Stimulated activated naive B cell treated with anti-CD40 and anti-IgM and Interleukin-4, amounts not matched to agents 10 μg/mL and 1 μg/mL and 100 μg/mL, for 72 hours (primary cell): Measurements from ENCODE around the gene UGT2A1.
"Not testable (repeated sequence)": the region's sequence is repeated elsewhere in the genome, so short reads cannot be mapped to it uniquely, and the experiment has no call there.

ENCODE experiments used
- ATAC-seq, 2 donors: fragments of 150-1000 bp; cut with Tn5 transposase; replicated peaks; 2 replicates each; pipeline ENCODE4 v1.10.0; 2021; ENCODE audit warnings: moderate library complexity in 1 of 2
- DNase-seq: peaks from one replicate; pipeline ENCODE4 v3.0.0; 2021
- H3K27ac Mint-ChIP-seq: one replicate; pipeline ENCODE4 v1.8.0; 2022; ENCODE audit warnings: mild to moderate bottlenecking, mixed read lengths
- H3K27me3 Mint-ChIP-seq, 2 donors: one replicate each; pipeline ENCODE4 v1.8.0; 2022; ENCODE audit warnings: mixed read lengths in 2 of 2
- H3K36me3 Mint-ChIP-seq, 2 donors: one replicate each; pipeline ENCODE4 v1.8.0; 2022; ENCODE audit warnings: mixed read lengths in 2 of 2, mild to moderate bottlenecking in 1 of 2
- H3K4me1 Mint-ChIP-seq, 2 donors: one replicate each; pipeline ENCODE4 v1.8.0; 2022; ENCODE audit warnings: mixed read lengths in 2 of 2, mild to moderate bottlenecking in 1 of 2
- H3K4me3 Mint-ChIP-seq, 2 donors: one replicate each; pipeline ENCODE4 v1.8.0; 2022; ENCODE audit warnings: mild to moderate bottlenecking in 2 of 2, mixed read lengths in 2 of 2, moderate library complexity in 1 of 2
- H3K9me3 Mint-ChIP-seq, 2 donors: one replicate each; pipeline ENCODE4 v1.8.0; 2022; ENCODE audit warnings: mixed read lengths in 2 of 2, mild to moderate bottlenecking in 1 of 2

The UGT2A1 gene

DNA sequence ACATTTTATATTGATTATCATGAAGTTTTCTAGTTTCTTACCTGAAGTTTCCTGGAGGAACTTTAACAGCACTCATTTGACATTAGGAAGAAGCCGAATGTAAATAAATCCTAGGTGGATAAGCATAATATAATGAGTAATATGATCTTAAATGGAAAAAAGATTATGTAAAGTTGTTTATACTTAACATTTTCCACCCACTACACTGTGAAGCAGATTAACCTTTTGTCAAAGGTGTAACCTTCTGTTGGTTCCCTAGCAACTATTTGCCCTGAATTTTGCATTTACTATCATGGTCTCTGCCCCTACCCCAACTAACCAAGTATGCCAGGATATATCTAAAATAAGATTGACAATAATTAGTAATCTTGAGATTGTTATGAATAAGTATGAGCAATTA is at the start of gene UGT2A1:
TSS of gene UGT2A1 (minus strand) at position 101 of the 400 bp plus-strand sequence. CDS start 5,603 bp downstream, outside the sequence.
- Mint-ChIP-seq H3K36me3 (no peaks in the 10 kb centered on the region), H3K4me3 (no peak within 1 kb of the TSS), H3K27me3 (no peaks in the 10 kb centered on the region), H3K27ac (no peak within 1 kb of the TSS), H3K9me3 (no peaks in the 10 kb centered on the region), H3K4me1 (no peaks in the 10 kb centered on the region)
- no peak for DNase-seq
- ATAC-seq = no peak

DNA sequence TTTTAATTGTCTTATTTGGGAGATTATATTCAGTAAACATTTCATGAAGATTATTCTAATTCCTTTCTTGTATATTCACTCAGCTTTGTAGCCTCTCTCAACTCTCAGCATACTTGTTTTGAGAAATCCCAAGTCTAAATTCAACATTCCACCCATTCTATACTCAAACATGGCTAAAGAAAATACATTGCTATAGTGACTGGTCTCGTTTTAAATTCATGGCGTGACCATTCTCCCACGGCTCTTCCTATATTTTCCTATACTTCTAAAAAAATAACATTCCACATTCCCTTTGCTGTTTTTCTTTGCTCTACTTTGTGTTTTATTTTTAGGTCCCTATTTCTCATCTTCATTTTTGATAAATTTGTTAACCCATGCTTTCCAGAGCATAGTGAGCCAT is 49.2 kb upstream of the UGT2A1 start:
- no peaks in the 10 kb centered on the region for H3K36me3 Mint-ChIP-seq
- no peaks in the 10 kb centered on the region for H3K4me1 Mint-ChIP-seq
- DNase-seq (no peak), ATAC-seq (no peak)
- H3K9me3 Mint-ChIP-seq = peaks cover 3 to 4% of the 10 kb centered on the region in 2 donors
- no peak overlapping the region for H3K4me3 Mint-ChIP-seq
- no peak overlapping the region for H3K27ac Mint-ChIP-seq
- H3K27me3 Mint-ChIP-seq = no peaks in the 10 kb centered on the region

DNA sequence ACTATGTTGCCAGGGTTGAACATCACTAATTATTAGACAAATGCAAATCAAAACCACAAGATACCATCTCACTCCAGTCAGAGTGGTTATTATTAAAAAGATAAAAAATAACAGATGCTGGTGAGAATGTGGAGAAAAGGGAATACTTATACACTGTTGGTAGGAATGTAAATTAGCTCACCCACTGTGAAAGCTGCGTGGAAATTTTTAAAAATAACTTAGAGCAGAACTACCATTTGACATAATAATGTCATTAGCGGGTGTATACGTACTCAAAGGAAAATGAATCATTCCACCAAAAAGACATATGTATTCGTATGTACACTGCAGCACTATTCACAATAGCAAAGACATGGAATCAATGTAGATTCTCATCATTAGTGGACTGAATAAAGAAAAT is 48.6 kb upstream of the UGT2A1 start:
- no peaks in the 10 kb centered on the region for H3K36me3 Mint-ChIP-seq
- ATAC-seq = no peak
- peaks cover 3 to 4% of the 10 kb centered on the region in 2 donors for H3K9me3 Mint-ChIP-seq
- H3K4me1 Mint-ChIP-seq = no peaks in the 10 kb centered on the region
- H3K27me3 Mint-ChIP-seq = no peaks in the 10 kb centered on the region
- no peak for DNase-seq
- H3K4me3 Mint-ChIP-seq = no peak overlapping the region
- no peak overlapping the region for H3K27ac Mint-ChIP-seq

DNA sequence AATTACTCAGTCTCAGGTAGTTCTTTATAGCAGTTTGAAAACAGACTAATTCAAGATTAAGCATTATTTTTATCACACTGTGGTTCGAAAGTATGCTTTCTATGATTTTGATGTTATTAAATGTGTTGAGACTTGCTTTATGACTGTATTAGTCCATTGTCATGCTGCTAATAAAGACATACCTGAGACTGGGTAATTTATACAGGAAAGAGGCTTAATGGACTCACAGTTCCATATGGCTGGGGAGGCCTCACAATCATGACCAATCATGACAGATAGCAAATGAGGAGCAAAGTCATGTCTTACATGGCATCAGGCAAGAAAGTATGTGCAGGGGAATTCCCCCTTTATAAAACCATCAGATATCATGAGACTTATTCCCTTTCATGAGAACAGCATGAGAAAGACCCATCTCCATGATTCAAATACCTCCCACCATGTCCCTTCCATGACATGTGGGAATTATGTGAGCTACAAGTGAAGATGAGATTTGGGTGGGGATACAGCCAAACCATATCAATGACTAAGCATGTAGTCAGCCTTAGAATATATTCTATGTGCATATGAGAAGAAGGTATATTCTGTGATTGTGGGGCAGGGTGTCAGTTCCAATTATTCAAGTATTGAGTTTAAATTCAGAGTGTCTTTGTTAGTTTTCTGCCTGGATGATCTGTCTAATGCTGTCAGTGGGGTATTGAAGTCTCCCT is 44.6 kb upstream of the UGT2A1 start:
- ATAC-seq (no peak), DNase-seq (no peak)
- Mint-ChIP-seq H3K4me3 (no peak overlapping the region), H3K36me3 (no peaks in the 10 kb centered on the region), H3K27ac (no peak overlapping the region), H3K4me1 (no peaks in the 10 kb centered on the region), H3K27me3 (no peaks in the 10 kb centered on the region), H3K9me3 (peaks cover 3 to 4% of the 10 kb centered on the region in 2 donors)

DNA sequence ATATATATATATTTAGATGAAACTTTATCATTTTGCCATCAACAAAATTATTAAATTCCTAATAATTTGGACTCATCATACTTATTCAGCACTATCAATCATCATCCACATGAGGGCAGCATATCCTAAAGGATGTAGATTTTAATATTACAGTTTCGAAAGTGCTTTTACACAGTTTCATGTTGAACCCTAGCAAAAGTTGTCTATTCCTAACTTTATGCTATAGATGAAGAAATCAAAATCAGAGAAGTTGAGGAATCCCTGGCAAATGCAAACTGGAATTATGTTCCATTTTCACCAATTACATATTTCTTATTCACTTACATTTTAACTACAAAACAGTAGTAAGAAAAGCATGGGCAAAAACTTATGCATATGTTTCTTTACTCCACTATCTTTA is 36.6 kb upstream of the UGT2A1 start:
- Mint-ChIP-seq H3K4me1 (no peaks in the 10 kb centered on the region), H3K27ac (no peak overlapping the region), H3K36me3 (no peaks in the 10 kb centered on the region), H3K9me3 (no peaks in the 10 kb centered on the region), H3K4me3 (no peak overlapping the region), H3K27me3 (no peaks in the 10 kb centered on the region)
- ATAC-seq (peak in 1 of 2 donors; percentile 41), DNase-seq (no peak)

DNA sequence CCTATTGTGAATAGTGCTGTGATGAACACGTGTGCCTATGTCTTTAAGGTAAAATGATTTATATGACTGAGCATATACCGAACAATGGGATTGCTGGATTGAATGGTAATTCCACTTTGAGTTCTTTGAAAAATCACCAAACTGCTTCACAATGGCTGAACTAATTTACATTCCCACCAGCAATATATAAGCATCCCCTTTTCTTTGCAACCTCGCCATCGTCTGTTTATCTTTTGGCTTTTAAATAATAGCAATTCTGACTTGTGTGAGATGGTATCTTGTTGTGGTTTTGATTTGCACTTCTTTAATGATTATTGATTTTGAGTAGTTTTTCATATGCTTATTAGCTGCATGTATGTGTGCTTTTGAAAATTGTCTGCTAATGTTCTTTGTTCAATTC is 31.8 kb upstream of the UGT2A1 start:
- DNase-seq = no peak

DNA sequence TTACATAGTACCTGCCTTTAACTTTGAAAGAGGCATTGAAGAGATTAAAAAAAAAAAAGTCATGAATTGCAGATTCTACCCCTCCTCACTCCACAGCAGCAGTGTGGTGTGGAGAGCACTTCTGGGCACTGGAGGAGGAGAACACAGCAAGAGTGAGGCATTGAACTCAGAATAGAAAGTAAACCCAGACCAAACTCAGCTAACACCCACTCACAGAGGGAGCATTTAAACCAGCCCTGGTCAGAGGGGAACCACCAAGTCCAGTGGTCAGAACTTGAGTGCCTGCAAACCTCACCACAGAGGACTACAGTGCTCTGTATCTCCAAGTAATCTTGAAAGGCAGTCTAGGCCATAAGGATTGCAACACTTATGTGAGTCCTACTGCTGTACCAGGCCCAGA is 15.6 kb upstream of the UGT2A1 start:
- ATAC-seq (no peak), DNase-seq (no peak)
- H3K4me1 Mint-ChIP-seq = no peaks in the 10 kb centered on the region
- no peak overlapping the region for H3K27ac Mint-ChIP-seq
- H3K9me3 Mint-ChIP-seq = no peaks in the 10 kb centered on the region
- no peaks in the 10 kb centered on the region for H3K27me3 Mint-ChIP-seq
- H3K36me3 Mint-ChIP-seq = no peaks in the 10 kb centered on the region
- H3K4me3 Mint-ChIP-seq = no peak overlapping the region

More for the DNA sequence above, 31.8 kb upstream of the UGT2A1 start:
- Mint-ChIP-seq H3K4me1 (no peaks in the 10 kb centered on the region), H3K36me3 (no peaks in the 10 kb centered on the region), H3K4me3 (no peak overlapping the region), H3K9me3 (no peaks in the 10 kb centered on the region), H3K27me3 (no peaks in the 10 kb centered on the region), H3K27ac (no peak overlapping the region)
- no peak for ATAC-seq

DNA sequence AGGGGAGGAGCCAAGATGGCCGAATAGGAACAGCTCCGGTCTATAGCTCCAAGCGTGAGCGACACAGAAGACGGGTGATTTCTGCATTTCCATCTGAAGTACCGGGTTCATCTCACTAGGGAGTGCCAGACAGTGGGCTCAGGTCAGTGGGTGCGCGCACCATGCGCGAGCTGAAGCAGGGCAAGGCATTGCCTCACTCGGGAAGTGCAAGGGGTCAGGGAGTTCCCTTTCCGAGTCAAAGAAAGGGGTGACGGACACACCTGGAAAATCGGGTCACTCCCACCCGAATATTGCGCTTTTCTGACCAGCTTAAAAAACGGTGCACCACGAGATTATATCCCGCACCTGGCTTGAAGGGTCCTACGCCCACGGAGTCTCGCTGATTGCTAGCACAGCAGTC is 11.0 kb upstream of the UGT2A1 start:
- ATAC-seq, H3K4me3 Mint-ChIP-seq, H3K27ac Mint-ChIP-seq, H3K36me3 Mint-ChIP-seq, H3K4me1 Mint-ChIP-seq, DNase-seq, H3K9me3 Mint-ChIP-seq, H3K27me3 Mint-ChIP-seq: not testable (repeated sequence)

DNA sequence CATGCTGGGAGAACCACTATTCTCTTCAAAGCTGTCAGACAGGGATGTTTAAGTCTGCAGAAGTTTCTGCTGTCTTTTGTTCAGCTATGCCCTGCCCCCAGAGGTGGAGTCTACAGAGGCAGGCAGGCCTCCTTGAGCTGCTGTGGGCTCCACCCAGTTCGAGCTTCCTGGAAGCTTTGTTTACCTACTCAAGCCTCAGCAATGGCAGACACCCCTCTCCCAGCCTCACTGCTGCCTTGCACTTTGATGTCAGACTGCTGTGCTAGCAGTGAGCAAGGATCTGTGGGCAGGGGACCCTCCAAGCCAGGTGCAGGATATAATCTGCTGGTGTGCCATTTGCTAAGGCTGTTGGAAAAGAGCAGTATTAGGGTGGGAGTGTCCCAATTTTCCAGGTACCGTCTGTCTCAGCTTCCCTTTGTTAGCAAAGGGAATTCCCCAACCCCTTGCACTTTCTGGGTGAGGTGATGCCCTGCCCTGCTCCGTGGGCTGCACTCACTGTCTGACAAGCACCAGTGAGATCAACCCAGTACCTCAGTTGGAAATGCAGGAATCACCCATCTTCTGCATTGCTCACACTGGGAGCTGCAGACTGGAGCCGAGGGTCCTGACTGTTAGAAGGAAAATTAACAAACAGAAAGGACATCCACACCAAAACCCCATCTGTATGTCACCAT is 8.2 kb upstream of the UGT2A1 start:
- H3K9me3 Mint-ChIP-seq, H3K27ac Mint-ChIP-seq, DNase-seq, H3K4me1 Mint-ChIP-seq, H3K4me3 Mint-ChIP-seq, H3K27me3 Mint-ChIP-seq, H3K36me3 Mint-ChIP-seq, ATAC-seq: not testable (repeated sequence)

DNA sequence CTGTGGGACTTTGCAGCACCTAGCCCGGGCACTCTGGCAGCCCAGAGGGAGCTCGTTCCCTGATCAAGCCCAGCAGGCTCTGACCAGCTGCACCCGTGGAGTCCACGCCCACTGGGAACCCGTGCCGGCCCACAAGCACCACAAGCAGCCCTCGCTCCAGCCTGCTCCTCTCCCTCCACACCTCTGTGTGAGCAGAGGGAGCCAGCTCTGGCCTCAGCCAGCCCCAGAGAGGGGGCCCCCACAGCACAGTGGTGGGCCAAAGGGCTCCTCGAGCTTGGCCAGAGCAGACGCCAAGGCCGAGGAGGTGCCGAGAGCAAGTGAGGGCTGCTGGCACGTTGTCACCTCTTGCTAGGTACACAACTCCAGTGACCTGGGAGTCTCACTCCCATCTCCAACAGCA is 5.1 kb upstream of the UGT2A1 start:
- Mint-ChIP-seq H3K27me3 (no peaks in the 10 kb centered on the region), H3K27ac (no peak overlapping the region), H3K4me3 (no peak overlapping the region), H3K36me3 (no peaks in the 10 kb centered on the region), H3K9me3 (peaks cover 0 to 3% of the 10 kb centered on the region in 2 donors), H3K4me1 (no peaks in the 10 kb centered on the region)
- ATAC-seq (no peak), DNase-seq (no peak)

DNA sequence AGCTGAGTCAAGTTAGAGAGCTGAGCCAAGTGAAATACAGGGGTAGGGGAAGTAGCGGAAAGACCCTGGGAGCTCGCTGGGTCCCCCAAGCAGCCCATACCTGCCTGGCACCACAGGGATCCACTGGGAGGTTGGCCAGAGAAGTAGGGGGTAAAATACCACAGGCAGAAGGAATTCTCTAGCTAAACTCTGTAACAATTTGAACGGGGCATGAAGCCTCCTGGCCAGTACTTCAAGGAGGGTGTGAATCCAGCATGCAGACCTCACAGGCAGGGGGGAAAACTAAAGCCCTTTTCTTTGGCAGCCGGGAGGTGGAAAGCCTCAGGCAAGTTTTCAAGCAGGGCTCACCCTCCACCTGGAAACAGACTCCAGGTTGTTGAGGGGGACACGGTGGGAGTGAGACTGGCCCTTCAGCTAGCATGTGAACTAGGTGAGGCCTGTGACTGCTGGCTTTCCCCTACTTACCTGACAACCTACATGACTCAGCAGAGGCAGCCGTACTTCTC is 3.7 kb upstream of the UGT2A1 start:
- H3K27ac Mint-ChIP-seq = no peak overlapping the region
- no peaks in the 10 kb centered on the region for H3K4me1 Mint-ChIP-seq
- no peaks in the 10 kb centered on the region for H3K9me3 Mint-ChIP-seq

DNA sequence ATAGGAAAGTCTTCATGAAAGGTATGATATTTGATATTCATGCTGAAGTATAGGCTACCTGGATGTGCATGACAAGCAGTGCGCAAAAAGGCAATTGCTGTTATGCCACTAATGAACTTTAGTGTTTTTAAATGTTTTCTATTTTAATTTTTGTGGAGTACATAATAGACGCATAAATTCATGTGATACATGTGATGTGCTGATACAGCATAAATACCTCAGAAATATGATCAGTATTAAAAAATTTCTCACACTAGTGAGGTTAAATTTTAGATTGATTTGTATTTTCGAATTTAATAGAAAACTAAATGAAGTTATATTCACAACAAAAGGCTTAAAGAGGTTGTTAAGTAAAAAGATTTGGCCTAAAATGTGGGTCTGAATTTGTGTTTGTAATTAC is 2.2 kb downstream of the UGT2A1 start:
- Mint-ChIP-seq H3K9me3 (no peaks in the 10 kb centered on the region), H3K4me3 (no peak overlapping the region), H3K27me3 (no peaks in the 10 kb centered on the region), H3K36me3 (no peaks in the 10 kb centered on the region), H3K27ac (no peak overlapping the region), H3K4me1 (no peaks in the 10 kb centered on the region)
- ATAC-seq (no peak), DNase-seq (no peak)

More for the DNA sequence above, 3.7 kb upstream of the UGT2A1 start:
- DNase-seq (no peak), ATAC-seq (no peak)
- no peaks in the 10 kb centered on the region for H3K36me3 Mint-ChIP-seq
- no peak overlapping the region for H3K4me3 Mint-ChIP-seq
- H3K27me3 Mint-ChIP-seq = no peaks in the 10 kb centered on the region

DNA sequence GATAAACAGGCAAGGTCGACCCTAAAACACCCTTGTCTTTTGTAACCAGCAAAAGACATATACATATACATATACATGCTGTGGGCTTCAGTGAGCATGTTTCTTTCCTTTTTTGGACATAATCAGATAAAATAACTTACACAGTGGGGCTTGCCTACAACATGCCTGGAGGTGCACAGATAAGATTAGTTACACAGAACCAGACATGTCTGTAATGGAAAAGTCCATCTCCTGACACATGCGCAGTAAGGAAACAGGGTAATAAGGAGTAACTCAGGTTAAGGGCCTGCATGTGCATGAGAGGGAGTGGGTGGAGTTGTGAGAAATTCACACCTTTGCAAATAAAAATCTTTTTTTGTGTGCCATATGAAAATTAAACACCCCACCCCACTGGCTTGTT is 3.4 kb downstream of the UGT2A1 start:
- no peaks in the 10 kb centered on the region for H3K9me3 Mint-ChIP-seq
- H3K27me3 Mint-ChIP-seq = no peaks in the 10 kb centered on the region
- ATAC-seq = no peak
- no peak overlapping the region for H3K27ac Mint-ChIP-seq
- no peak overlapping the region for H3K4me3 Mint-ChIP-seq
- H3K36me3 Mint-ChIP-seq = no peaks in the 10 kb centered on the region
- H3K4me1 Mint-ChIP-seq = no peaks in the 10 kb centered on the region
- no peak for DNase-seq

DNA sequence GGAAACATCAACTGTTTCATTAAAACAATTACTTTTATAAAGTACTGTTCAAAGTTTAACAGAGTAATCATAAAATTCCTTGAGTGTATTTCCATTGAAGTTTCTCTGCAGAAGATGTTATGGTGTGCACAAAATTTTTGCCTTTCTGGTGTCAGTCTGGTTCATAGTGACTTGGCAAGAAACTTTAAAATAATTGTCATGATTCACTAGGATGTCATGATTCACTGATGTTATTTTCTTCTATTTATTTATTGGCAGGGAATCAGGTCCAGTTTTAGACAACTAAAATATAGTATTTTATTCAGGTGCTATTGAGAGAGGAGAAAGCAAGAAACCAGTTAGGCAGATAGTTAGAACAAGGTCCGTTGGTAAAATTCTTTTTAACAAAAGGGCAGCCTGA is 3.8 kb downstream of the UGT2A1 start:
- no peak for ATAC-seq
- H3K27me3 Mint-ChIP-seq = no peaks in the 10 kb centered on the region
- no peak overlapping the region for H3K4me3 Mint-ChIP-seq
- H3K9me3 Mint-ChIP-seq = no peaks in the 10 kb centered on the region
- H3K27ac Mint-ChIP-seq = no peak overlapping the region
- no peak for DNase-seq
- no peaks in the 10 kb centered on the region for H3K4me1 Mint-ChIP-seq
- no peaks in the 10 kb centered on the region for H3K36me3 Mint-ChIP-seq

DNA sequence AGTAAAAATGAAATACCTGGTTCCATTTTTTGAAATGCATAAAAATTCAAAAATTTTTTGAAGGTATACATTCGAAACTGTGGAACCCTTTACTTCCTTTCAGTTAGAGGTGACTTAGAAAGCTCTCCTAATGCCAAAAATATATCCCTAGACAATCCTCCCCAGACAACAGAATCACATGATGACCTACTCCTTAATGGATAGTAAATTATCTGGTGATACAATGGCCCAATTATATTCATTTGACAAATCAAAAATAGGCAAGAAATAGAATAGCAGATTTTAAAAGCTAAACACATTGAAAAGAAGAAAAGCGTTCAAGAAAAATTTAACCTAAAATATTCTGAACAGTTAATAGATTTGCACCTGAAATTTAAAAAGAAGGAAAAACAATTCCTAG is 10.1 kb downstream of the UGT2A1 start:
- Mint-ChIP-seq H3K27ac (no peak overlapping the region), H3K4me3 (no peak overlapping the region), H3K4me1 (no peaks in the 10 kb centered on the region), H3K27me3 (no peaks in the 10 kb centered on the region), H3K9me3 (no peaks in the 10 kb centered on the region), H3K36me3 (no peaks in the 10 kb centered on the region)
- ATAC-seq = no peak
- no peak for DNase-seq
